Measurements from ENCODE around the gene HMCN2.

DNA sequence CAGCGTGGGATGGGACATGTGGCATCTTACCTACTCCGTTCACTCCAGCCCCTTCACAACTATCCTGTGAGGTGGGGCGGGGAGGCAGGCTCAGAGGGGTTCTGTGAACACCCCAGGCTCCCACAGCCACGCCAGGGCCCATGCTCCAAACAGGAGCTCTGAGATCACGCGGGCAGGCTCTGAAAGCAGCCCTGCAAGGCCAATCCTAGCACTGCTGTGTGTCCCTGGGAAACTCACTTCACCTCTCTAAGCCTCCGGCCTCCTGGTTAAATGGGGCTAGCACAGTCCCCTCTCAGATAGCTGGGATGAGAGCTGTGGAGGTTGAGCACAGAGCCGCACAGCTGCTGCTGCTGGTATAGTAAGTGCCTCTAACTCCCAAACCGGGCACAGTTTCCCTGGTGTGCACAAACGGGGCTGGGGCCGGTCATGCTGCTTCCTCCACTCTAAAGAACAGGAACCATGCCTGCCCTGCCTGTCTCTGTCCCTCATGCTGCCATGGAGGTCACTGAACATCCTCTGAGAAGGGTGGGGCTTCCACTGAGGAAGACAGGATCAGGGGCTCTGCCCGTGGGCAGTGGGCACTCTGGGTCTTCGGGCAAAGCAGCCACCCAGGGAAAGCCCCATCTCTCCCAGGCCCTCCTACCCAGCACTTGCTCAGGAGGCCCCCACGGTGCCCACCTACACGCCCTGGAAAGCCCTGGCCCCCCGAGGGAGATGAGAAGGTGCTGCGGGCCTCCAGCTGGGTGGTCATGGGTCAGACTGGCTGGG is 166.2 kb downstream of the HMCN2 start:
- TF ChIP-seq, protein P1, sequence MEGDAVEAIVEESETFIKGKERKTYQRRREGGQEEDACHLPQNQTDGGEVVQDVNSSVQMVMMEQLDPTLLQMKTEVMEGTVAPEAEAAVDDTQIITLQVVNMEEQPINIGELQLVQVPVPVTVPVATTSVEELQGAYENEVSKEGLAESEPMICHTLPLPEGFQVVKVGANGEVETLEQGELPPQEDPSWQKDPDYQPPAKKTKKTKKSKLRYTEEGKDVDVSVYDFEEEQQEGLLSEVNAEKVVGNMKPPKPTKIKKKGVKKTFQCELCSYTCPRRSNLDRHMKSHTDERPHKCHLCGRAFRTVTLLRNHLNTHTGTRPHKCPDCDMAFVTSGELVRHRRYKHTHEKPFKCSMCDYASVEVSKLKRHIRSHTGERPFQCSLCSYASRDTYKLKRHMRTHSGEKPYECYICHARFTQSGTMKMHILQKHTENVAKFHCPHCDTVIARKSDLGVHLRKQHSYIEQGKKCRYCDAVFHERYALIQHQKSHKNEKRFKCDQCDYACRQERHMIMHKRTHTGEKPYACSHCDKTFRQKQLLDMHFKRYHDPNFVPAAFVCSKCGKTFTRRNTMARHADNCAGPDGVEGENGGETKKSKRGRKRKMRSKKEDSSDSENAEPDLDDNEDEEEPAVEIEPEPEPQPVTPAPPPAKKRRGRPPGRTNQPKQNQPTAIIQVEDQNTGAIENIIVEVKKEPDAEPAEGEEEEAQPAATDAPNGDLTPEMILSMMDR (conservative IDR thresholded peaks at IDR 0.05; ENCODE audit: low read length): no peak
- TF ChIP-seq EZH2phosphoT487 (IDR thresholded peaks at IDR 0.05; ENCODE audit: borderline replicate concordance): no peak
